Spleen (tissue), 11 donors: ENCODE measurements around the gene SHF. TPM values are rescaled to one million over a fixed set of nuclear protein-coding genes. Genes with fewer than 3 reads are reported as not detected.

Experiments used
- DNase-seq: peaks from one replicate; pipeline ENCODE4 v3.0.0-alpha.2; 2020
- H3K27ac ChIP-seq, 8 donors: fragments of 200-600 bp; sonication (generic) in 7 of 8; 1 replicate in 4 of 8; 2 replicates in 4 of 8; pipeline versions ENCODE4 v1.5.0 to v1.8.0; 2016 to 2021; ENCODE audit warnings: inconsistent platforms in 4 of 8, mild to moderate bottlenecking in 4 of 8, moderate library complexity in 1 of 8
- H3K27me3 ChIP-seq, 7 donors: fragments of 200-600 bp; sonication (generic) in 6 of 7; replicated peaks in 1 of 7; 1 replicate in 4 of 7; 2 replicates in 3 of 7; pipeline versions ENCODE4 v1.5.0 to v1.8.0; 2016 to 2021; ENCODE audit warnings: inconsistent platforms in 3 of 7, mild to moderate bottlenecking in 1 of 7
- H3K36me3 ChIP-seq, 6 donors: fragments of 200-600 bp; sonication (generic) in 5 of 6; 1 replicate in 4 of 6; 2 replicates in 2 of 6; pipeline versions ENCODE4 v1.5.0 to v1.8.0; 2016 to 2021; ENCODE audit warnings: inconsistent platforms in 2 of 6
- H3K4me1 ChIP-seq, 6 donors: fragments of 200-600 bp; sonication (generic) in 5 of 6; 1 replicate in 3 of 6; 2 replicates in 3 of 6; pipeline versions ENCODE4 v1.5.0 to v1.8.0; 2016 to 2021; ENCODE audit warnings: inconsistent platforms in 3 of 6
- H3K4me3 ChIP-seq, 8 donors: fragments of 200-600 bp; sonication (generic) in 7 of 8; 1 replicate in 4 of 8; 2 replicates in 4 of 8; pipeline versions ENCODE4 v1.5.0 to v1.8.0; 2016 to 2021; ENCODE audit warnings: inconsistent platforms in 4 of 8, mild to moderate bottlenecking in 4 of 8, moderate library complexity in 2 of 8
- H3K9me3 ChIP-seq, 8 donors: fragments of 200-600 bp; sonication (generic) in 7 of 8; 1 replicate in 4 of 8; 2 replicates in 4 of 8; pipeline versions ENCODE4 v1.5.0 to v1.8.0; 2016 to 2021; ENCODE audit warnings: inconsistent platforms in 4 of 8
- CTCF ChIP-seq, 11 experiments: fragments of 200-600 bp in 7 of 11; fragments of 450-650 bp in 4 of 11; sonication (generic) in 4 of 11; IDR thresholded peaks in 8 of 11; conservative IDR thresholded peaks in 3 of 11; 1 replicate in 7 of 11; 2 replicates in 4 of 11; pipeline versions ENCODE4 v1.4.0 to v1.8.0; 2016 to 2021; ENCODE audit warnings: antibody characterized with exemption in 11 of 11, inconsistent platforms in 4 of 11, mild to moderate bottlenecking in 1 of 11
- POLR2A ChIP-seq, 3 donors: fragments of 450-650 bp; IDR thresholded peaks; one replicate each; pipeline ENCODE4 v1.5.1; 2017; ENCODE audit warnings: antibody characterized with exemption in 3 of 3, mild to moderate bottlenecking in 1 of 3
- POLR2AphosphoS5 ChIP-seq, 3 donors: sonication (generic); formaldehyde crosslinking; IDR thresholded peaks; one replicate each; pipeline ENCODE4 v1.5.1; 2017; ENCODE audit warnings: antibody characterized with exemption in 3 of 3
- WGBS, 5 donors: extraction: QIAGEN DNeasy Blood & Tissue Kit in 3 of 5; methylation state at CpG; one replicate each; pipeline versions ENCODE4 v1.1.5 to v1.1.7; 2013 to 2018; 5-methylcytosine and 5-hydroxymethylcytosine counted together
- intact Hi-C: fragments of 100-400 bp; cut with DNase I; formaldehyde crosslinking; loops from one replicate; pipeline ENCODE4 v1.15.0; 2023; ENCODE audit warnings: low total_unique reads
- polyA plus RNA-seq, 3 donors: library from polyadenylated mRNA; stranded (reverse); fragments of 200-250 nt; gene quantifications; one replicate each; pipeline ENCODE4 v1.2.1, GENCODE V29; 2013
- total RNA-seq, 7 donors: library from RNA; depleted of rRNA in 3 of 7; stranded (reverse); fragments of >200 nt in 3 of 7; fragmentation: NEBNext Ultra II Directional in 4 of 7; extraction: Animal tissue kit (Norgen Biotek cat#: 25700) in 4 of 7; gene quantifications; one replicate each; pipeline versions ENCODE4 v1.1.0 to v1.2.1, GENCODE V29; 2016 to 2021
- donor health status: healthy with polysubstance abuse.
- donor health status: DM: no; HTN: no; CAD: no; lungs with moderate emphysema.
- donor health status: DM: no; HTN: no; CAD: no.
- donor health status: Bipolar disorder and iron deficiency.
- donor health status: healthy.
- donor health status: DM: no; HTN: no; CAD: no.
- donor health status: DM: yes; HTN: yes; CAD: no.

SHF gene
- total and polyA plus RNA-seq, 10 donors: 1.9 to 8.8 (median 5.7) TPM

- Histone ChIP-seq H3K4me1 (peaks cover 6 to 29% (median 17%) of the 10 kb centered on the region in 6 donors), H3K9me3 (no peaks in the 10 kb centered on the region), H3K36me3 (no peaks in the 10 kb centered on the region), H3K4me3 (no peak overlapping the region), H3K27me3 (peaks cover 0 to 81% (median 41%) of the 10 kb centered on the region in 7 donors), H3K27ac (no peak overlapping the region)
- DNase-seq: no peak
- TF ChIP-seq CTCF (IDR thresholded peaks at IDR 0.05 in 8 of 11, conservative IDR thresholded peaks at IDR 0.05 in 3 of 11): no peak
- no peak for TF ChIP-seq POLR2A (IDR thresholded peaks at IDR 0.05)
- TF ChIP-seq POLR2AphosphoS5 (IDR thresholded peaks at IDR 0.05): no peak
- intact Hi-C loops: no loop called here
- 83 to 93% (median 91%) methylated on average over 7 of the region's 7 CpGs for WGBS, 5 donors
Observed at GRCh38 chr15:45134046-45134445, 53.7 kb downstream of the SHF start.

GRCh38 chr15:45133561-45133920 lies 54.2 kb downstream of the SHF start:
- Histone ChIP-seq H3K27me3 (peaks cover 2 to 83% (median 46%) of the 10 kb centered on the region in 7 donors), H3K36me3 (no peaks in the 10 kb centered on the region), H3K27ac (no peak overlapping the region), H3K4me3 (no peak overlapping the region), H3K9me3 (no peaks in the 10 kb centered on the region), H3K4me1 (peaks cover 6 to 34% (median 20%) of the 10 kb centered on the region in 6 donors)
- DNase-seq: no peak
- TF ChIP-seq POLR2A (IDR thresholded peaks at IDR 0.05): no peak
- intact Hi-C loops: no loop called here
- 61 to 80% (median 76%) methylated on average over 5 of the region's 5 CpGs for WGBS, 5 donors

GRCh38 chr15:45132844-45133560 lies 54.8 kb downstream of the SHF start:
- TF ChIP-seq POLR2AphosphoS5 (IDR thresholded peaks at IDR 0.05): no peak
- 69 to 84% (median 76%) methylated on average over 3 of the region's 3 CpGs for WGBS, 5 donors
- peaks cover 2 to 89% (median 51%) of the 10 kb centered on the region in 7 donors for H3K27me3 ChIP-seq
- H3K4me1 ChIP-seq: peaks cover 6 to 34% (median 20%) of the 10 kb centered on the region in 6 donors
- no peak overlapping the region for H3K27ac ChIP-seq
- H3K36me3 ChIP-seq: no peaks in the 10 kb centered on the region
- no peak overlapping the region for H3K4me3 ChIP-seq
- no peaks in the 10 kb centered on the region for H3K9me3 ChIP-seq
- intact Hi-C loops: no loop called here
- no peak for DNase-seq

- intact Hi-C loops: no loop called here
- H3K27me3 ChIP-seq: peaks cover 2 to 85% (median 57%) of the 10 kb centered on the region in 7 donors
- no peaks in the 10 kb centered on the region for H3K36me3 ChIP-seq
- no peaks in the 10 kb centered on the region for H3K9me3 ChIP-seq
- no peak overlapping the region for H3K27ac ChIP-seq
- H3K4me1 ChIP-seq: peaks cover 6 to 33% (median 20%) of the 10 kb centered on the region in 6 donors
- TF ChIP-seq POLR2AphosphoS5 (IDR thresholded peaks at IDR 0.05) (no peak), CTCF (IDR thresholded peaks at IDR 0.05 in 8 of 11, conservative IDR thresholded peaks at IDR 0.05 in 3 of 11) (no peak), POLR2A (IDR thresholded peaks at IDR 0.05) (no peak)
- DNase-seq: no peak
- WGBS, 5 donors: 93 to 98% (median 96%) methylated on average over 3 of the region's 3 CpGs
- no peak overlapping the region for H3K4me3 ChIP-seq
Observed at GRCh38 chr15:45131510-45131909, 56.3 kb downstream of the SHF start.

- H3K27me3 ChIP-seq: peaks cover 2 to 86% (median 55%) of the 10 kb centered on the region in 7 donors
- no peak overlapping the region for H3K27ac ChIP-seq
- H3K9me3 ChIP-seq: no peaks in the 10 kb centered on the region
- no peaks in the 10 kb centered on the region for H3K36me3 ChIP-seq
- TF ChIP-seq CTCF (IDR thresholded peaks at IDR 0.05 in 8 of 11, conservative IDR thresholded peaks at IDR 0.05 in 3 of 11) (no peak), POLR2AphosphoS5 (IDR thresholded peaks at IDR 0.05) (no peak)
- DNase-seq: no peak
- H3K4me3 ChIP-seq: no peak overlapping the region
- intact Hi-C loops: no loop called here
- WGBS, 5 donors: 86 to 94% (median 89%) methylated on average over 6 to 7 of the region's 7 CpGs
- peaks cover 6 to 26% (median 19%) of the 10 kb centered on the region in 6 donors for H3K4me1 ChIP-seq
Observed at GRCh38 chr15:45130291-45131000, 57.3 kb downstream of the SHF start.
